Fibroblast of villous mesenchyme (primary cell): ENCODE data around the gene MBOAT2. TPM values are rescaled to one million over a fixed set of nuclear protein-coding genes. Genes with fewer than 3 reads are reported as not detected.
"Not testable (repeated sequence)": the region's sequence is repeated elsewhere in the genome, so short reads cannot be mapped to it uniquely, and the experiment has no call there.

Source experiments
- DNase-seq: peaks from one replicate; pipeline ENCODE4 v3.0.0-alpha.2; 2010; ENCODE audit warnings: low read depth
- H3K4me3 ChIP-seq: 2 replicates; pipeline ENCODE4 v1.5.1; 2011; ENCODE audit warnings: low read depth, mild to moderate bottlenecking, low read length
- total RNA-seq: library from RNA; depleted of rRNA; stranded (reverse); fragments of >200 nt; gene quantifications from 2 replicates; pipeline ENCODE4 v1.2.3, GENCODE V29; 2012
- TF ChIP-seq, protein P1 (sequence below): IDR thresholded peaks from 2 replicates; pipeline ENCODE4 v1.5.1; 2012; ENCODE audit warnings: low read depth, mild to moderate bottlenecking, low read length; ENCODE audit not compliant: insufficient read depth

Gene MBOAT2
- total RNA-seq, 1 donor = 72.5 TPM

DNA sequence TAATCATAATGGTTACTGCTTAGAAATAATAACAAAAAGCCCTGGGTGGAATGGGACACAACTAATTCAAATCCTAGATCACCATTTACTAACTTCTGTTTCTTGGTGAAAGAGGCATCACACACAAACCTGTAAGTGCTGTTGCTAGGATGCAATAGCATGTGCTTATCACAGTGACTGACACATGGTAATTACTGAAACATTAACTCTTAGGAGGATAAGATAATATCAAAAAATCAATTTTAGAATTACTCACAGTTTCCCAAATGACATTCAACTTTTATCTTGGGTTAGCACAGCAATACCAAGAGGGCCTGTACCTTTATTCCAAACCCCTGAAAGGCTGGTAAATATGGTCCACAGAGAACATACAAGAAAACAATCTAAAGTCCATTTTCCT, 69.1 kb downstream of the MBOAT2 start:
- no peak overlapping the region for H3K4me3 ChIP-seq
- DNase-seq = no peak
- TF ChIP-seq, protein P1, sequence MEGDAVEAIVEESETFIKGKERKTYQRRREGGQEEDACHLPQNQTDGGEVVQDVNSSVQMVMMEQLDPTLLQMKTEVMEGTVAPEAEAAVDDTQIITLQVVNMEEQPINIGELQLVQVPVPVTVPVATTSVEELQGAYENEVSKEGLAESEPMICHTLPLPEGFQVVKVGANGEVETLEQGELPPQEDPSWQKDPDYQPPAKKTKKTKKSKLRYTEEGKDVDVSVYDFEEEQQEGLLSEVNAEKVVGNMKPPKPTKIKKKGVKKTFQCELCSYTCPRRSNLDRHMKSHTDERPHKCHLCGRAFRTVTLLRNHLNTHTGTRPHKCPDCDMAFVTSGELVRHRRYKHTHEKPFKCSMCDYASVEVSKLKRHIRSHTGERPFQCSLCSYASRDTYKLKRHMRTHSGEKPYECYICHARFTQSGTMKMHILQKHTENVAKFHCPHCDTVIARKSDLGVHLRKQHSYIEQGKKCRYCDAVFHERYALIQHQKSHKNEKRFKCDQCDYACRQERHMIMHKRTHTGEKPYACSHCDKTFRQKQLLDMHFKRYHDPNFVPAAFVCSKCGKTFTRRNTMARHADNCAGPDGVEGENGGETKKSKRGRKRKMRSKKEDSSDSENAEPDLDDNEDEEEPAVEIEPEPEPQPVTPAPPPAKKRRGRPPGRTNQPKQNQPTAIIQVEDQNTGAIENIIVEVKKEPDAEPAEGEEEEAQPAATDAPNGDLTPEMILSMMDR = no peak

DNA sequence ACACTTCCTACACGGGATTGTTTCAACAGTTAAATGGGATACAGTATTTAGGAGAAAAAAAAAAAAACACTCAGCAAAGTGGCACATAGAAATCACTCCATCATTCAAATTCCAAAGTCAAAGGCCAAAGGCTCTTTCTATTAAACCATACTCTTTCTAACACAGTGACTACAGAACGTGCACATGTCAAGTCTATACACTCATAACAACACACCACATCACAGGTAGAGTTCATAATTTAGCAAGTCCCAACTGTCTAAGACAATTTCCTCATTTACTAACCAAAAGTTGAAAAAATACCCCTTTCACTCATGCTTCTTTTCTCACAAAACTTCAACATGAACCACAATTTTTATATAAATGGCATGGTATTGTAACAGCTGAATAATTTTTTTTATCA, 70.8 kb downstream of the MBOAT2 start:
- no peak for DNase-seq
- TF ChIP-seq, protein P1 = no peak
- no peak overlapping the region for H3K4me3 ChIP-seq

DNA sequence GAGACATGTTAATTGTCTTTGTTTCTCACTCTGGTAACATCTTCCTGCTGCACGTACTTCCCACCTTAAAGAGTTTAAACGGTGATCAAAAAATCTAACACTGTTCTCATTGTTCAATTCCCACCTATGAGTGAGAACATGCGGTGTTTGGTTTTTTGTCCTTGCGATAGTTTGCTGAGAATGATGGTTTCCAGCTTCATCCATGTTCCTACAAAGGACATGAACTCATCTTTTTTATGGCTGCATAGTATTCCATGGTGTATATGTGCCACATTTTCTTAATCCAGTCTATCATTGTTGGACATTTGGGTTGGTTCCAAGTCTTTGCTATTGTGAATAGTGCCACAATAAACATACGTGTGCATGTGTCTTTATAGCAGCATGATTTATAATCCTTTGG, 73.3 kb downstream of the MBOAT2 start:
- not testable (repeated sequence) for H3K4me3 ChIP-seq, DNase-seq

DNA sequence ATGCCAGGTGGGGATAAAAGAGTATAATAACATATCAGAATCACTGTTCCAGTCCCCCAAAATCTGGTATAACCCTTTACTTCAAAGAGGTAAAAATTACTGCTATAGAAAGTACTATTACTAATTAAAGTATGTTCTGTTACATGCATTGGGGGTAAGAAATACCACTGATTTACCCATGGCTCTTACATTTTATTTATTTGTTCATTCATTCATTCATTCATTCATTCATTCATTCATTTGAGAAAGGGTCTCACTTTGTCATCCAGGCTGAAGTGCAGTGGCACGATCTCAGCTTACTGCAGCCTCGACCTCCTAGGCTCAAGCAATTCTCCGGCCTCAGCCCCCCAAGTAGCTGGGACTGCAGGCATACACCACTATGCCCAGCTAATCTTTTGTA, 74.4 kb downstream of the MBOAT2 start:
- H3K4me3 ChIP-seq = no peak overlapping the region
- TF ChIP-seq, protein P1 = no peak
- no peak for DNase-seq

DNA sequence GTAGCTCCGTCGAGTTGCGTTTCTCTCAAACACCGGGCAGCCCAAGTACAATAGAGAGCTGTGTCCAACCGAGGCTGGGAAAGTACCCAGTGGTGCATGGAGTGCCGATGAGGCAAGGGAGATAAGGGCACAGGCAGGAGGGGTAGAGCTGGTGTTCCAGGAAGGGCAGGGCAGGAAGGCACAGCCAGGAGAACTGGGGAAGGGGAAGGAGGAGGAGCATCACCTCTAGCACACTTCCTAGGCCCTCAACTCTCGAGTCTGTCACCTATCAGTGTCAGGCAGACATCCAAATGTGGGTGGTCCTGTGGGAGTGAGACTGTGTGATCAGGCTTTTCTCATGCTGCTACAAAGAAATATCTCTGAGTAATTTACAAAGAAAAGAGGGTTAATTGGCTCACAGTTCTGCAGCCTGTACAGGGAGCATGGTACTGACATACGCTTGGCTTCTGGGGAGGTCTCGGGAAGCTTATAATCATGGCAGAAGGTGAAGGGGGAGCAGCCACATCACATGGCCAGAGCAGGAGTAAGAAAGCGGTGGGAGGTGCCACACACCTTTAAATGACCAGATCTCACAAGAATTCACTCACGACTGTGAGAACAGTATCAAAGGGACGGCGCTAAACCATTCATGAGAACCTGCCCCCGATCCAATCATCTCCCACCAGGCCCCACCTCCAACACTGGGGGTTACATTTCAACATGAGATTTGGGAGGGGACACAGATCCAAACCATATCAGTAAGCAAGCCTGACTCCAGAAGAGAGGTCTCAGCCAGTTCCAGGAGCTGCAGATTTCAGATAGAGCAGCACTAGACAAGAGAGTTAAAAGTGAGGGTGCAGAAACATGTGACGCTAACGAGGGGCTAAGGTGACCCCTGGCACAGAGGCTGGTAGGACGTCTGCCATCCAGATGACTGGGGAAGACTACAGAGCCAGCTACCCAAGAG, 75.7 kb downstream of the MBOAT2 start:
- TF ChIP-seq, protein P1 = no peak
- H3K4me3 ChIP-seq = no peak overlapping the region
- no peak for DNase-seq

DNA sequence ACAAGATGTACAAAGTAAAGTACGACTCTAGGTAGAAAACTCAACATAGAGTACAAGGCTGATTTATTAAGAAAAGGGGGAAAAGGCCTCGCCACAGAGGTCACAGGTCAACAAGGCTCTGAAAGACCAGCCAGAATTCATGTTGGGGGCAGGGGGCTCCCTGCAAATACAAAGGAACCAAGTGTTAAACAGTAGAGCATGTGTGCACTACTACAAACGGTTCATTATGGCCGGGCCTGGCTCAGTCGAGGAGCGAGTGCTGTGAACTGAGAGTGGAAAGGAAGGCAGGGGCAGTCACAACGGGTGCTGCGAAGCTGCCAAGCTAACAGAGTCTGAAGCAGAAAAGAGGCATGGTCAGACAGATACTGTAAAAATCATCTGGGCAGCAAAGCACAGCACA, 77.1 kb downstream of the MBOAT2 start:
- no peak for DNase-seq
- TF ChIP-seq, protein P1 = no peak
- H3K4me3 ChIP-seq = no peak overlapping the region

DNA sequence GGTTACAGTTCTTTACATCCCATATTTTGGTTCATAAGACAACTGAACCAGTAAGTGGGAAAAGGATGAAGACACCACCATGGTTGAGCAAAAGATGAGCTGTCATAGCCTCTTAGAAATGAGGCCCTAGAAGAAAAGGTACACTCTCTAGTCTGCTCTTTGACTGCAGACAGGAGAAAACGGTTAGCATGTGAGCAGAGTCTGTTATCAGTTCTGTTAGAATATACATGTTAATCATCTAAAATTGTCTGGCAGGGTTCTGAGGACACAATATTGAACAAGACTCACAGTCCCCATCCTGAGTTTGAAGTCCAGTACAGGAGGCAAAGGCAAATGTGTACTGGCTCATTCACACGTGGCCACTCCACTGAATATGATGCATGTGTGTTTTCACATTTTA, 78.1 kb downstream of the MBOAT2 start:
- H3K4me3 ChIP-seq = no peak overlapping the region
- TF ChIP-seq, protein P1 = no peak
- DNase-seq = no peak
